BLaER1 (cell line): ENCODE data around the gene CA14.
"Not testable (repeated sequence)": the region's sequence is repeated elsewhere in the genome, so short reads cannot be mapped to it uniquely, and the experiment has no call there.

Experiments used
- H3K27ac ChIP-seq: shearing (Covaris generic); formaldehyde crosslinking; 2 replicates; pipeline ENCODE4 v1.8.1; 2022
- H3K27me3 ChIP-seq: shearing (Covaris generic); formaldehyde crosslinking; 2 replicates; pipeline ENCODE4 v1.8.1; 2022
- H3K36me3 ChIP-seq: shearing (Covaris generic); formaldehyde crosslinking; 2 replicates; pipeline ENCODE4 v1.8.1; 2022
- H3K4me1 ChIP-seq: shearing (Covaris generic); formaldehyde crosslinking; 2 replicates; pipeline ENCODE4 v1.8.1; 2022
- H3K4me2 ChIP-seq: shearing (Covaris generic); formaldehyde crosslinking; 2 replicates; pipeline ENCODE4 v1.8.1; 2022
- H3K4me3 ChIP-seq: shearing (Covaris generic); formaldehyde crosslinking; 2 replicates; pipeline ENCODE4 v1.8.1; 2022
- H3K9ac ChIP-seq: shearing (Covaris generic); formaldehyde crosslinking; 2 replicates; pipeline ENCODE4 v1.8.1; 2022
- H3K9me3 ChIP-seq: shearing (Covaris generic); formaldehyde crosslinking; 2 replicates; pipeline ENCODE4 v1.8.1; 2022
- H4K20me1 ChIP-seq: shearing (Covaris generic); formaldehyde crosslinking; 2 replicates; pipeline ENCODE4 v1.8.1; 2022
- Cebpa-rat ChIP-seq: shearing (Covaris generic); IDR thresholded peaks from 2 replicates; pipeline ENCODE4 v1.8.1; 2022

CA14 gene

DNA sequence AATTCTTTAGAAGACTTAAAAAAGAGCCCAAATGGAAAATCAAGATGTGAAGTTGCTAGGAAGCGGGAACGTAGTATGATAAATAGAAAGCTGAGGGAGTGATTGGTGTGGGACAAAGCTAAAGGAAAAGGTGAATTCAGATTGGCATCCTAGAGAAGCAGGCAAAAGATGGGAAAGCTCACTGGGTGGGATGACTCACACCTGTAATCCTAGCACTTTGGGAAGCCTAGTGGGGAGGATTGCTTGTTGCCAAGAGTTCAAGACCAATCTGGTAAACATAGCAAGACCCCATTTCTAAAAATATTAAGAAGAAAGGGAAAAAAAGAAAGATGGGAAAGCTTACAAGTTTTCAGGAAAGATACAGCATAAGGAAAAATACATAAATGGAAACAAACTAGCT is 37.9 kb downstream of the CA14 start:
- no peak for TF ChIP-seq Cebpa-rat
- Histone ChIP-seq H3K36me3 (peaks cover 51% of the 10 kb centered on the region), H3K27me3 (no peaks in the 10 kb centered on the region), H3K4me1 (peaks cover 35% of the 10 kb centered on the region), H3K4me3 (no peak overlapping the region), H4K20me1 (0 out of 2 replicates have a peak, but pooled peaks cover 8% of the 10 kb centered on the region), H3K27ac (no peak overlapping the region), H3K9me3 (no peaks in the 10 kb centered on the region), H3K4me2 (peak overlapping the region; percentile 92; the same call in 1 of the 2 replicates), H3K9ac (no peak overlapping the region)

DNA sequence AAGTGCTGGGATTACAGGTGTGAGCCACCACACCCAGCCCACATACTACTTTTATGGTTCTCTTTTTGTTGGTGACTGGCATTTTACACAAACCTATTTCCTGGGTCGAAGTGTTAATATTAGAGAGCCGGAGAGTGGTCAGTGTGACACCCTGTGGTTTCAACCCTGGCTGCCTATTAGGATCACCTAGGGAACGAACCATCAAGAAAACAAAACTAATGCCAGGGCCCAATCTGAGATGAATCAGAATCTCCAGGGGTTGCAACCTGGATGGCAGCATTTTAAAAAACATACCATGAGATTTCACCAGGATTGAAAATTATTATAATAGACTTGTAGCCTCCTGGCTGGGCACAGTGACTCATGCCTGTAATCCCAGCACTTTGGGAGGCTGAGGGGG is 42.1 kb downstream of the CA14 start:
- no peak overlapping the region for H3K4me3 ChIP-seq
- peaks cover 91% of the 10 kb centered on the region for H3K36me3 ChIP-seq
- no peak overlapping the region for H3K27ac ChIP-seq
- no peak for TF ChIP-seq Cebpa-rat
- H3K9me3 ChIP-seq: no peaks in the 10 kb centered on the region
- H3K4me2 ChIP-seq: no peak overlapping the region
- H4K20me1 ChIP-seq: peaks cover 15% of the 10 kb centered on the region
- H3K4me1 ChIP-seq: peaks cover 18% of the 10 kb centered on the region; the same call in 1 of the 2 replicates
- H3K9ac ChIP-seq: no peak overlapping the region
- no peaks in the 10 kb centered on the region for H3K27me3 ChIP-seq

DNA sequence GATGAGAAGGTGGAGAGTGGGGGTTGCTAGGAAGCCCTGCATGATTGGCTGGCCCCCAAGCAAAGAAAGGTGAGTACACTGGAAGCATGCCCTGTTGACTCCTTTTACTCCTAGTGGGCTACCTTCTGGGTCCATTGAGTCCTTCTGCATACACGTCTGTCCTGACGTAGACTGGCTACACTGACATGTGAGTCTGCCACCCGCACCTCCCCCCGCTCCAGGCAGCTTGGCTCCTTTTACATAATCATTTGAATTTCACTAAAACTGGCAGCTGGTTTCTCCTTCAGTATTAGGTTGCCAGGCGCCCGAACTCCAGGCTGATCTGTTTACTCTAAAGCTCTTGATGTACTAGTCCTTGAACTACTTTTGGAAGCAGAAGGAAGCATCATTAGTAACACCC is 44.8 kb downstream of the CA14 start:
- H4K20me1 ChIP-seq: peaks cover 25% of the 10 kb centered on the region
- H3K4me3 ChIP-seq: no peak overlapping the region
- H3K9me3 ChIP-seq: no peaks in the 10 kb centered on the region
- H3K4me2 ChIP-seq: no peak overlapping the region
- H3K9ac ChIP-seq: no peak overlapping the region
- H3K36me3 ChIP-seq: peaks cover 98% of the 10 kb centered on the region
- no peaks in the 10 kb centered on the region for H3K27me3 ChIP-seq
- TF ChIP-seq Cebpa-rat: no peak
- no peaks in the 10 kb centered on the region for H3K4me1 ChIP-seq
- no peak overlapping the region for H3K27ac ChIP-seq

DNA sequence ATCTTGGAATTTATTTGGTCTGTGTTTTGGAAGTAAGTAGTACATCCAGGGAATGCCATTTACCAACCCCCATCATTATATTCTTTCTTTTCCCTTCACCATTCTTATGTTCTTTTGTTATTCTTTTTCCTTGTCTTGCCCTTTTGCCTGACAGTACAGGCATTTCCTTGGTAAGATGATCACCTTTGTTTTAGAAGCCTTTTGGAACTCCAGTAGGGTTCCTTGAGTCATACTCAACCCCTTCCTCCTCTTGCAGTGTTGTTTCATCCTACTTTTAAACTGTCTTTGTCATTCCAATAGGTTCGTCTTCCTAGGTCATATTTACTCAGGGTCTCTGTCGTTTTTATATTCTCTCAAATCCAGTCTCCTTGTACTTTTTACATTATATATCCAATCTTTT is 45.3 kb downstream of the CA14 start:
- no peak for TF ChIP-seq Cebpa-rat
- H3K27ac ChIP-seq: no peak overlapping the region

DNA sequence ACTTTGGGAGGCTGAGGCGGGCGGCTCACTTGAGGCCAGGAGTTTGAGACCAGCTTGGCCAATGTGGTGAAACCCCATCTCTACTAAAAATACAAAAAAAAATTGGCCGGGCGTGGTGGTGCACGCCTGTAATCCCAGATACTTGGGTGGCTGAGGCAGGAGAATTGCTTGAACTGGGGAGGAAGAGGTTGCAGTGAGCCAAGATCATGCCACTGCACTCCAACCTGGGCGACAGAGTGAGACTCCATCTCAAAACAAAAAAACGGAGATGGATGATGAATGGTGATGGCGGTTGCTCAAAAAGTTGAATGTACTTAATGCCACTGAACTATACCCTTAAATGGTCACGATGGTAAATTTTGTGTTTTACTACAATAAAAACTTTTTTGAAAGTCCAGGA is 51.0 kb downstream of the CA14 start:
- H3K36me3 ChIP-seq: peaks cover 71% of the 10 kb centered on the region
- H3K4me3 ChIP-seq, H3K4me1 ChIP-seq, H3K27me3 ChIP-seq, H3K9ac ChIP-seq, H3K4me2 ChIP-seq, H3K27ac ChIP-seq, H3K9me3 ChIP-seq: not testable (repeated sequence)
- 0 out of 2 replicates have a peak, but pooled peaks cover 10% of the 10 kb centered on the region for H4K20me1 ChIP-seq

More for the DNA sequence above, 45.3 kb downstream of the CA14 start:
- Histone ChIP-seq H3K36me3 (peaks cover 98% of the 10 kb centered on the region), H3K4me2 (no peak overlapping the region), H3K4me3 (no peak overlapping the region), H3K9ac (no peak overlapping the region), H3K27me3 (no peaks in the 10 kb centered on the region), H3K4me1 (no peaks in the 10 kb centered on the region), H3K9me3 (no peaks in the 10 kb centered on the region), H4K20me1 (peaks cover 25% of the 10 kb centered on the region)

DNA sequence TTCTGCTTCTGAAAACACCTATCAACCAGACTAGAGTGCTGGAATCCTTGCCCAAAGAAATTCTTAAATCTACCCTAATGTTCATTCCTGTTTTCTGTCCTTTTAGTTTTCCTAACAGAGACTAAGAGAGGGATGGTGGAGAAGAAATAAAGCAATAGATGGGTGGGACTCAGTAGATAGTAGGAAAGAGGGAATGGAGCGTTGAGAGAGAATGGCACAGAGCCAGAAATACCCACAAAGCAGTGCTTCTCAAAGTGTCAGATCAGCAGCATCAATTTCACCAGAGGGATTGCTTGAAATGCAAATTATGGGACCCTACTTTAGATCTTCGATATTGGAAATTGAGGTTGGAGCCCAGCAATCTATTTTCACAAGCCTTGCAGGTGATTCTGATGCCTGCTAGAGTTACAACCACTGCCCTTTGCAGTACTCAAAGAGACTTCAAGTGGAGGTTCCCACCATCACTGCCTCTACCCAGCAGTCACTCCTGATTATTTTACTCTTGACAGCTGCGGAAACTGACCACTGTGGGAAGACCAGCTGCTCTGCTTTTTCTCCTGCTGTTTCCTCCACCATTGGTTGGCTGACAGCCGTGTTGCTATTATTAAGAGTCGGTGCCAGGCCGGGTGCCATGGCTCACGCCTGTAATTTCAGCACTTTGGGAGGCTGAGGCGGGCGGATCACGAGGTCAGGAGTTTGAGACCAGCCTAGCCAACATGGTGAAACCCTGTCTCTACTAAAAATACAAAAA is 52.4 kb downstream of the CA14 start:
- Histone ChIP-seq H3K9ac (no peak overlapping the region), H3K4me1 (no peaks in the 10 kb centered on the region), H3K27ac (no peak overlapping the region), H3K27me3 (no peaks in the 10 kb centered on the region), H3K4me2 (no peak overlapping the region), H3K4me3 (no peak overlapping the region), H3K36me3 (peaks cover 59% of the 10 kb centered on the region), H4K20me1 (0 out of 2 replicates have a peak, but pooled peaks cover 10% of the 10 kb centered on the region), H3K9me3 (no peaks in the 10 kb centered on the region)
- TF ChIP-seq Cebpa-rat: no peak

DNA sequence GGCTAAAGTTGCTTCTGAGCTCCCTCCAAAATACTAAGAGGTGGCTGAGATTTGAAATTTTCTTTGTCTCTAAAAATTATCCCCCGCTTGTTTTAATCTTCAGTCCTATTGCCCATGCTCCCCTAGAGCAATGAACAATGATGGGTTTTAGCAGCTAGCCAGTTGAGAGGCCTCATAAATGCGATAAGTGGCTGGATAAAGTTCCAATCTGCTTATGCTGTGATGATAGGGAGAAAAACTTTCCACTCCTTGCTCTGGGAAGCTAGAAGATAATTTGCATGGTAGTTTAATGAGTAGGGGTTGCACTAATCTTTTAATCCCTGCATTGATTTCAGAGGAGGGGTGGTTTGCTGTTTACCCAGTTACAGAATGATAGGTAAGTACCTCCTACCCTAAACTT is 54.2 kb downstream of the CA14 start:
- Histone ChIP-seq H3K9ac (no peak overlapping the region), H3K36me3 (peaks cover 41% of the 10 kb centered on the region), H3K4me1 (peaks cover 7% of the 10 kb centered on the region; the same call in 1 of the 2 replicates), H3K9me3 (no peaks in the 10 kb centered on the region), H3K4me3 (no peak overlapping the region), H3K27ac (no peak overlapping the region), H3K4me2 (no peak overlapping the region), H3K27me3 (no peaks in the 10 kb centered on the region), H4K20me1 (no peaks in the 10 kb centered on the region)
- no peak for TF ChIP-seq Cebpa-rat
